HFFc6 (cell line): Measurements from ENCODE around the gene ATAD3B. TPM values are rescaled to one million over a fixed set of nuclear protein-coding genes. Genes with fewer than 3 reads are reported as not detected.

Source experiments
- DNase-seq: peaks from one replicate; pipeline ENCODE4 v3.0.0-alpha.2; 2018
- H3K27ac Mint-ChIP-seq: 2 replicates; pipeline ENCODE4 v1.8.0; 2020; ENCODE audit warnings: mild to moderate bottlenecking, mixed read lengths
- H3K27me3 Mint-ChIP-seq: 2 replicates; pipeline ENCODE4 v1.8.0; 2021; ENCODE audit warnings: mild to moderate bottlenecking, moderate library complexity, mixed read lengths; ENCODE audit not compliant: insufficient read depth
- H3K36me3 Mint-ChIP-seq: 2 replicates; pipeline ENCODE4 v1.8.0; 2021; ENCODE audit warnings: low read depth, mixed read lengths
- H3K4me1 Mint-ChIP-seq: 2 replicates; pipeline ENCODE4 v1.8.0; 2020; ENCODE audit warnings: low read depth, mixed read lengths
- H3K4me3 Mint-ChIP-seq: 2 replicates; pipeline ENCODE4 v1.8.0; 2020; ENCODE audit warnings: mild to moderate bottlenecking, moderate library complexity, mixed read lengths
- H3K9me3 Mint-ChIP-seq: 2 replicates; pipeline ENCODE4 v1.8.0; 2020; ENCODE audit warnings: mild to moderate bottlenecking, mixed read lengths
- total RNA-seq, 6 experiments: library from RNA; stranded (reverse); fragmentation: NEBNext Ultra II Directional; extraction: Animal tissue kit (Norgen Biotek cat#: 25700); gene quantifications; 2 replicates in 1 of 6; 3 replicates in 5 of 6; pipeline ENCODE4 v1.2.3, GENCODE V29; 2021
- TF ChIP-seq, protein P1 (sequence below): fragments of 200-600 bp; sonication (generic); IDR thresholded peaks from 2 replicates; pipeline ENCODE4 v1.5.0; 2021; ENCODE audit warnings: antibody characterized with exemption, mild to moderate bottlenecking

Gene ATAD3B
- total RNA-seq, 6 experiments from 2014 or later, result 21.0 to 24.8 (median 23.0) TPM

DNA sequence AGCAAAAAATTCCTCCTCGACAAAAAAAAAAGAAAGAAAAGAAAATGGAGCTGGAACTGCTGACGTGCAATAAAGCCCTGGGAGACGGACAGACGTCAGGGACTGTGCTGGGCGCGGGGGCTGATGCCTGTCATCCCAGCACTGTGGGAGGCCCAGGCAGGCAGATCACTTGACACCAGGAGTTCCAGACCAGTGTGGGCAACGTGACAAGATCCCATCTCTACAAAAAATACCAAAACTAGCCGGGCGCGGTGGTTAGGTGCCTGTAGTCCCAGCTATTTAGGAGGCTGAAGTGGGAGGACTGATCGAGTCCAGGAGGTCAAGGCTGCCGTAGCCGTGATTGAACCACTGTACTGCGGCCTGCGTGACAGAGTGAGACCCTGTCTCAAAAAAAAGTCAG is 46.9 kb upstream of the ATAD3B start:
- Mint-ChIP-seq H3K27ac (no peak overlapping the region), H3K4me3 (no peak overlapping the region)

DNA sequence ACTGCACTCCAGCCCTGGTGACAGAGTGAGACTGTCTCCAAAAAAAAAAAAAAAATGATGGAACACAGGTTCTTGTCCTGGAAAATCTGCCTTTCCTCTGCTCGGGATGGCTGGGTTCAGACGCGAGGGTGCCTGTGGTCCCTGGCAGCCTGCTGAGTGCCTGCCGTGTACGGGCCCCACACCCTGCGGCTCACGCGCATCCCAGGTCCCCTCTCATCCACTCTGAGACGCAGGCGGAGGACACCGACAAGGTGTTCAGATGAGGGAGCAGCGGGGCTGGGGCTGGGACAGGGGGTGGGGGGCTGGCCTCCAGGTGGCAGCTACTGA is 46.2 kb upstream of the ATAD3B start:
- TF ChIP-seq, protein P1, sequence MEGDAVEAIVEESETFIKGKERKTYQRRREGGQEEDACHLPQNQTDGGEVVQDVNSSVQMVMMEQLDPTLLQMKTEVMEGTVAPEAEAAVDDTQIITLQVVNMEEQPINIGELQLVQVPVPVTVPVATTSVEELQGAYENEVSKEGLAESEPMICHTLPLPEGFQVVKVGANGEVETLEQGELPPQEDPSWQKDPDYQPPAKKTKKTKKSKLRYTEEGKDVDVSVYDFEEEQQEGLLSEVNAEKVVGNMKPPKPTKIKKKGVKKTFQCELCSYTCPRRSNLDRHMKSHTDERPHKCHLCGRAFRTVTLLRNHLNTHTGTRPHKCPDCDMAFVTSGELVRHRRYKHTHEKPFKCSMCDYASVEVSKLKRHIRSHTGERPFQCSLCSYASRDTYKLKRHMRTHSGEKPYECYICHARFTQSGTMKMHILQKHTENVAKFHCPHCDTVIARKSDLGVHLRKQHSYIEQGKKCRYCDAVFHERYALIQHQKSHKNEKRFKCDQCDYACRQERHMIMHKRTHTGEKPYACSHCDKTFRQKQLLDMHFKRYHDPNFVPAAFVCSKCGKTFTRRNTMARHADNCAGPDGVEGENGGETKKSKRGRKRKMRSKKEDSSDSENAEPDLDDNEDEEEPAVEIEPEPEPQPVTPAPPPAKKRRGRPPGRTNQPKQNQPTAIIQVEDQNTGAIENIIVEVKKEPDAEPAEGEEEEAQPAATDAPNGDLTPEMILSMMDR, result no peak
- H3K9me3 Mint-ChIP-seq, result peaks cover 5% of the 10 kb centered on the region
- no peak for DNase-seq
- no peak overlapping the region for H3K27ac Mint-ChIP-seq
- H3K4me3 Mint-ChIP-seq, result no peak overlapping the region
- no peaks in the 10 kb centered on the region for H3K36me3 Mint-ChIP-seq
- H3K4me1 Mint-ChIP-seq, result peaks cover 22% of the 10 kb centered on the region
- peaks cover 2% of the 10 kb centered on the region; the same call in 1 of the 2 replicates for H3K27me3 Mint-ChIP-seq

More for the DNA sequence above, 46.9 kb upstream of the ATAD3B start:
- peaks cover 5% of the 10 kb centered on the region for H3K9me3 Mint-ChIP-seq
- no peak for DNase-seq
- no peaks in the 10 kb centered on the region for H3K36me3 Mint-ChIP-seq
- TF ChIP-seq, protein P1, result no peak
- H3K4me1 Mint-ChIP-seq, result peaks cover 16% of the 10 kb centered on the region
- peaks cover 2% of the 10 kb centered on the region; the same call in 1 of the 2 replicates for H3K27me3 Mint-ChIP-seq

DNA sequence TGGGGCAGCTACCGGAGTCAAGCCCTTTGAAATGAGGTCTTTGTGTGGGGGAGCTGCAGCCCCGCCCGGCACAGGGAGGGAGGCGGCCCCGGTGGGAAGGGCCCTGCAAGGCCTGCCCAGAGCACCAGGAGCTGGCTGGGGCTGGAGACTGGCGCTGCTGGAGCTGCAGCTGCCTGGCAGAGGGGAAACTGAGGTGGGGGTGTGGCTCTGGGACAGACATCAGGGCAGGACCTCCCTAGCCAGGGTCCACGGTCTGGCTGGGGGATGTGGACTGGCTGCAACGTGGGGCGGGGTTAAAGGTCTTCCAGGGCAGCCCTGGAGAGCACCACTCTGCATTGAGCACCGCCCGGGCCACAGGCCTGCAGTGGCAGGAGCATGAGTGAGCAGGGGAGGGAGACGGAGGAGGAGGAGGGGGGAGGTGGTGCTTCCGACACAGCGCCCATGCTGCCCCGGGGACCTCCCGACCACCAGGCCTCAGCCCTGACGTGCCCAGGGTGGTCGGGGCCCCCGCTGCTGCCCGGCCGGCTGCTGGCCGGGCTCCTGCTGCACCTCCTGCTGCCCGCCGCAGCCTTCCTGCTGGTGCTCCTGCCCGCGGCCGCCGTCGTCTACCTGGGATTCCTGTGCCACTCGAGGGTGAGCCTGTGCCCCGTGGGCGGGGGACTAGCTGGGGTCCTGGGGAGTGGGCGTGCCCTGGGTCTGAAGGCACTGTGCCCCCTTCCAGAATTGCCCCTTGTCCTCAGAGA is 45.6 kb upstream of the ATAD3B start:
- Mint-ChIP-seq H3K4me1 (peaks cover 22% of the 10 kb centered on the region), H3K27ac (no peak overlapping the region), H3K4me3 (no peak overlapping the region), H3K36me3 (no peaks in the 10 kb centered on the region), H3K9me3 (peaks cover 5% of the 10 kb centered on the region), H3K27me3 (peaks cover 2% of the 10 kb centered on the region; the same call in 1 of the 2 replicates)
- TF ChIP-seq, protein P1, result no peak
- DNase-seq, result no peak

DNA sequence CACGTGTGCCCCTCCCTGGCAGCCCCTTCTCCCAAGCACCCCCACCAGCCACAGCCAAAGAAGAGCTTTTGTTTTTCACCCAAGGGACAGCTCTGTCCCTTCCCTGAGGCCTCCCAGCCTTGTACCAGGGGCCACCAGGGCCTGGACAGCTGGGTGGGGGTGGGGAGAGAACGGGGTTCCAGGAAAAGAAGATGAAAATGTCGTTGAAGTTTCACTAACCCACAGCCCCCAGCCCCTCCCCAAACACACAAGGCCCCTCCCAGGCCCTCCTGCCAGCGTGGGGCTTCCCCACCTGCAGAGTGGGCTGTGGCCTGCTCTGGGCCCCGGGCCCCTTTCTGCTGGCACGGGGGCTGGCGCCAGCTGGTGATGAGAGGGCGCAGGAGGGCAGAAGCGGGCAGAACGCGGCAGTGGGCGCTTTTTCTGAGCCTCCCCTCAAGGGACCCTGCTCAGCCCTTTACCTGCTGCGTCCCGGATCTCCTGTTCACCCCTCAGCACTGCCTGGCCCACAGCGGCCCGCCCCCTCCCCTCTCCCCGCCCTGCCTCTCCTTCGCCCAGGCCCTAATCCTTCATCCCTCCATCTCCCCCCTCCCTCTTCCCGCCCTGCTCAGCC is 45.0 kb upstream of the ATAD3B start:
- Mint-ChIP-seq H3K27me3 (peaks cover 2% of the 10 kb centered on the region; the same call in 1 of the 2 replicates), H3K4me1 (peaks cover 22% of the 10 kb centered on the region), H3K27ac (no peak overlapping the region), H3K9me3 (peaks cover 5% of the 10 kb centered on the region), H3K4me3 (no peak overlapping the region), H3K36me3 (no peaks in the 10 kb centered on the region)
- DNase-seq, result no peak
- TF ChIP-seq, protein P1, result no peak

DNA sequence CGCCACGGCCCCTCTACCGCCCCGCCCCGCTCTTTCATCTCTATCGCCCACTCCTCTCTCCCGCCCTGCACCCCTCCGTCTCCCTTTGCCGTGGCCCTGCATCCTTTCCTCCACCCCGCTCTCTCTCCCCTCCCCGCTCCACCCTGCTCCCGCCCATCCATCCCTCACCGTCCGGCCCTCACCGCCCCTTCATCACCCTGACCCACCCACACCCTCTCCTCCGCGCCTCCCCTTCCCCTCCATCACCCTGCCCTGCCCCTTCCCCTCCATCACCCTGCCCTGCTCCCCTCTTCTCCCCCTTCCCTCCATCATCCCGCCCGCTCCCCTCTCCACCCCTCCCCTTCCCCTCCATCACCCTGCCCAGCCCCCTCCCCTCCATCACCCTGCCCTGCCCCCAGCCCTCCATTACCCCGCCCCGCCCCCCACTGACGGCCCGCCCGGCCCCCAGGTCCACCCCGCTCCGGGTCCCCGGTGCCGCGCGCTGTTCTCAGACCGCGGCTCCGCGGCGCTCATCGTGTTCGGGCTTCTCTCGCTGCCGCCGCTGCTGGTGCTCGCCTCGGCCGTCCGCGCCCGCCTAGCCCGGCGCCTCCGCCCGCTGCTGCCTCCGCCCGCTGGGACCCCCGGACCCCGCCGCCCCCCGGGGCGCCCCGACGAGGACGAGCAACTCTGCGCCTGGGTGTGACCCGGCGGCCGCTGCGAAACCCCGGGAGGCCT is 44.3 kb upstream of the ATAD3B start:
- Mint-ChIP-seq H3K9me3 (peaks cover 5% of the 10 kb centered on the region), H3K4me3 (no peak overlapping the region), H3K36me3 (no peaks in the 10 kb centered on the region), H3K27ac (no peak overlapping the region), H3K4me1 (peaks cover 19% of the 10 kb centered on the region), H3K27me3 (peaks cover 2% of the 10 kb centered on the region; the same call in 1 of the 2 replicates)
- no peak for DNase-seq
- TF ChIP-seq, protein P1, result no peak
